K562 (cell line): Measurements from ENCODE around the gene LRFN2.

Experiments used
- EZH2 ChIP-seq: IDR thresholded peaks from 2 replicates; pipeline ENCODE4 v1.6.1; 2012; ENCODE audit warnings: low read depth, mild to moderate bottlenecking, inconsistent platforms, low read length, borderline replicate concordance
- NCOA6 ChIP-seq: fragments of 450-650 bp; IDR thresholded peaks from 2 replicates; pipeline ENCODE4 v1.6.1; 2017; ENCODE audit warnings: mild to moderate bottlenecking
- POLR3G ChIP-seq: IDR thresholded peaks from 2 replicates; pipeline ENCODE4 v1.6.1; 2011; ENCODE audit not compliant: insufficient read length, insufficient replicate concordance; ENCODE audit errors: extremely low read depth
- SP2 ChIP-seq: IDR thresholded peaks from 2 replicates; pipeline ENCODE4 v1.6.1; 2011; ENCODE audit warnings: mild to moderate bottlenecking, low read depth, low read length, moderate library complexity; ENCODE audit not compliant: poor library complexity, severe bottlenecking; ENCODE audit errors: extremely low read depth
- TEAD2 ChIP-seq: fragments of 450-650 bp; IDR thresholded peaks from 2 replicates; pipeline ENCODE4 v1.6.1; 2016; ENCODE audit warnings: missing genetic modification characterization, control low read depth, missing compliant biosample characterization
- ZC3H11A ChIP-seq: IDR thresholded peaks from 2 replicates; pipeline ENCODE4 v1.6.1; 2012; ENCODE audit warnings: low read depth, low read length, improper control_type of control experiment
- TF ChIP-seq, protein P1 (sequence below): fragments of 150-350 bp; conservative IDR thresholded peaks from 2 replicates; pipeline ENCODE4 v1.6.1; 2014; ENCODE audit warnings: low read length
- TF ChIP-seq, protein P2 (sequence below), 3 experiments: IDR thresholded peaks in 2 of 3; conservative IDR thresholded peaks in 1 of 3; 2 replicates each; pipeline ENCODE4 v1.5.1; 2011 to 2012; ENCODE audit warnings: low read length in 3 of 3, mild to moderate bottlenecking in 3 of 3, control low read depth in 2 of 3, improper control_type of control experiment in 1 of 3, inconsistent platforms in 1 of 3, low read depth in 1 of 3, mixed read lengths in 1 of 3, moderate library complexity in 1 of 3; ENCODE audit not compliant: insufficient read depth in 2 of 3
- TF ChIP-seq, protein P3 (sequence below): IDR thresholded peaks from 3 replicates; pipeline ENCODE4 v1.6.1; 2011; ENCODE audit warnings: borderline replicate concordance, mild to moderate bottlenecking, moderate library complexity; ENCODE audit not compliant: insufficient read length; ENCODE audit errors: extremely low read depth
- TF ChIP-seq, protein P4 (sequence below): sonication (generic); IDR thresholded peaks from 2 replicates; pipeline ENCODE4 v1.6.1; 2016

DNA sequence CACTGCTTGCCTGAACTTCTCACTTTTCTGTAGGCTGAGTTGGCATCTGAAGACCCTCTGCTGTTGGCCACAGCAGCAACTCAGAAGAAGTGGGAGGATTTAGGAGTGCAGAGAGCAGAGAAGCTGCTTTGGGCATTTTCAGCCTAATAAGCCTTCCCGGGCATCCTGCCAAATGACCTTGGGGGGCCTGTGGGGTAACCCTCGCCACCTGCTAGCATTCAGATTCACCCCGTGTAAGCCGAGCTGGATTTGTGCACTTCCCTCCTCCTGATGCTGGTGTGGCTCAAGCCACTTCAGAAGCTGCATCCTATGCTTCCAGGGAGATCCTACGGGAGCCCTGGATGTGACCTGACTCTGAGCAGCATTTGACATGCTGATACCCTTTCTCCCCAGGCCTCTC, 114.8 kb downstream of the LRFN2 start:
- TF ChIP-seq, protein P1, sequence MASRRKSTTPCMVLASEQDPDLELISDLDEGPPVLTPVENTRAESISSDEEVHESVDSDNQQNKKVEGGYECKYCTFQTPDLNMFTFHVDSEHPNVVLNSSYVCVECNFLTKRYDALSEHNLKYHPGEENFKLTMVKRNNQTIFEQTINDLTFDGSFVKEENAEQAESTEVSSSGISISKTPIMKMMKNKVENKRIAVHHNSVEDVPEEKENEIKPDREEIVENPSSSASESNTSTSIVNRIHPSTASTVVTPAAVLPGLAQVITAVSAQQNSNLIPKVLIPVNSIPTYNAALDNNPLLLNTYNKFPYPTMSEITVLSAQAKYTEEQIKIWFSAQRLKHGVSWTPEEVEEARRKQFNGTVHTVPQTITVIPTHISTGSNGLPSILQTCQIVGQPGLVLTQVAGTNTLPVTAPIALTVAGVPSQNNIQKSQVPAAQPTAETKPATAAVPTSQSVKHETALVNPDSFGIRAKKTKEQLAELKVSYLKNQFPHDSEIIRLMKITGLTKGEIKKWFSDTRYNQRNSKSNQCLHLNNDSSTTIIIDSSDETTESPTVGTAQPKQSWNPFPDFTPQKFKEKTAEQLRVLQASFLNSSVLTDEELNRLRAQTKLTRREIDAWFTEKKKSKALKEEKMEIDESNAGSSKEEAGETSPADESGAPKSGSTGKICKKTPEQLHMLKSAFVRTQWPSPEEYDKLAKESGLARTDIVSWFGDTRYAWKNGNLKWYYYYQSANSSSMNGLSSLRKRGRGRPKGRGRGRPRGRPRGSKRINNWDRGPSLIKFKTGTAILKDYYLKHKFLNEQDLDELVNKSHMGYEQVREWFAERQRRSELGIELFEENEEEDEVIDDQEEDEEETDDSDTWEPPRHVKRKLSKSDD, result no peak
- no peak for TF ChIP-seq EZH2
- TF ChIP-seq TEAD2, result no peak
- TF ChIP-seq NCOA6, result no peak
- TF ChIP-seq ZC3H11A, result no peak
- TF ChIP-seq POLR3G, result no peak
- TF ChIP-seq, protein P2, sequence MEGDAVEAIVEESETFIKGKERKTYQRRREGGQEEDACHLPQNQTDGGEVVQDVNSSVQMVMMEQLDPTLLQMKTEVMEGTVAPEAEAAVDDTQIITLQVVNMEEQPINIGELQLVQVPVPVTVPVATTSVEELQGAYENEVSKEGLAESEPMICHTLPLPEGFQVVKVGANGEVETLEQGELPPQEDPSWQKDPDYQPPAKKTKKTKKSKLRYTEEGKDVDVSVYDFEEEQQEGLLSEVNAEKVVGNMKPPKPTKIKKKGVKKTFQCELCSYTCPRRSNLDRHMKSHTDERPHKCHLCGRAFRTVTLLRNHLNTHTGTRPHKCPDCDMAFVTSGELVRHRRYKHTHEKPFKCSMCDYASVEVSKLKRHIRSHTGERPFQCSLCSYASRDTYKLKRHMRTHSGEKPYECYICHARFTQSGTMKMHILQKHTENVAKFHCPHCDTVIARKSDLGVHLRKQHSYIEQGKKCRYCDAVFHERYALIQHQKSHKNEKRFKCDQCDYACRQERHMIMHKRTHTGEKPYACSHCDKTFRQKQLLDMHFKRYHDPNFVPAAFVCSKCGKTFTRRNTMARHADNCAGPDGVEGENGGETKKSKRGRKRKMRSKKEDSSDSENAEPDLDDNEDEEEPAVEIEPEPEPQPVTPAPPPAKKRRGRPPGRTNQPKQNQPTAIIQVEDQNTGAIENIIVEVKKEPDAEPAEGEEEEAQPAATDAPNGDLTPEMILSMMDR (IDR thresholded peaks at IDR 0.05 in 2 of 3, conservative IDR thresholded peaks at IDR 0.05 in 1 of 3; ENCODE audit: insufficient read depth in 2 of 3, low read depth in 1 of 3, low read length in 3 of 3), result no peak
- TF ChIP-seq, protein P3, sequence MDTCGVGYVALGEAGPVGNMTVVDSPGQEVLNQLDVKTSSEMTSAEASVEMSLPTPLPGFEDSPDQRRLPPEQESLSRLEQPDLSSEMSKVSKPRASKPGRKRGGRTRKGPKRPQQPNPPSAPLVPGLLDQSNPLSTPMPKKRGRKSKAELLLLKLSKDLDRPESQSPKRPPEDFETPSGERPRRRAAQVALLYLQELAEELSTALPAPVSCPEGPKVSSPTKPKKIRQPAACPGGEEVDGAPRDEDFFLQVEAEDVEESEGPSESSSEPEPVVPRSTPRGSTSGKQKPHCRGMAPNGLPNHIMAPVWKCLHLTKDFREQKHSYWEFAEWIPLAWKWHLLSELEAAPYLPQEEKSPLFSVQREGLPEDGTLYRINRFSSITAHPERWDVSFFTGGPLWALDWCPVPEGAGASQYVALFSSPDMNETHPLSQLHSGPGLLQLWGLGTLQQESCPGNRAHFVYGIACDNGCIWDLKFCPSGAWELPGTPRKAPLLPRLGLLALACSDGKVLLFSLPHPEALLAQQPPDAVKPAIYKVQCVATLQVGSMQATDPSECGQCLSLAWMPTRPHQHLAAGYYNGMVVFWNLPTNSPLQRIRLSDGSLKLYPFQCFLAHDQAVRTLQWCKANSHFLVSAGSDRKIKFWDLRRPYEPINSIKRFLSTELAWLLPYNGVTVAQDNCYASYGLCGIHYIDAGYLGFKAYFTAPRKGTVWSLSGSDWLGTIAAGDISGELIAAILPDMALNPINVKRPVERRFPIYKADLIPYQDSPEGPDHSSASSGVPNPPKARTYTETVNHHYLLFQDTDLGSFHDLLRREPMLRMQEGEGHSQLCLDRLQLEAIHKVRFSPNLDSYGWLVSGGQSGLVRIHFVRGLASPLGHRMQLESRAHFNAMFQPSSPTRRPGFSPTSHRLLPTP, result no peak
- TF ChIP-seq, protein P4, sequence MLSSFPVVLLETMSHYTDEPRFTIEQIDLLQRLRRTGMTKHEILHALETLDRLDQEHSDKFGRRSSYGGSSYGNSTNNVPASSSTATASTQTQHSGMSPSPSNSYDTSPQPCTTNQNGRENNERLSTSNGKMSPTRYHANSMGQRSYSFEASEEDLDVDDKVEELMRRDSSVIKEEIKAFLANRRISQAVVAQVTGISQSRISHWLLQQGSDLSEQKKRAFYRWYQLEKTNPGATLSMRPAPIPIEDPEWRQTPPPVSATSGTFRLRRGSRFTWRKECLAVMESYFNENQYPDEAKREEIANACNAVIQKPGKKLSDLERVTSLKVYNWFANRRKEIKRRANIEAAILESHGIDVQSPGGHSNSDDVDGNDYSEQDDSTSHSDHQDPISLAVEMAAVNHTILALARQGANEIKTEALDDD, result no peak
- TF ChIP-seq SP2, result no peak
